Panc1 (cell line): ENCODE results near the gene KLRF2. TPM values are rescaled to one million over a fixed set of nuclear protein-coding genes. Genes with fewer than 3 reads are reported as not detected.

ENCODE experiments used
- ATAC-seq: fragments of 200-7000 bp; cut with Tn5 transposase; 2 replicates; pipeline ENCODE4 v1.9.1; 2020; ENCODE audit warnings: mild to moderate bottlenecking, moderate library complexity
- BruUV-seq: library from RNA; stranded (reverse); fragments of 400-500 nt; replicated peaks from 2 replicates; lab custom pipeline; 2021; lab: Mats Ljungman, UMichigan
- CTCF ChIA-PET: fragments of 300-600 bp; sonication (Branson Sonifier 250); formaldehyde crosslinking; loops from one replicate; lab custom pipeline; 2022; ENCODE audit warnings: antibody characterized with exemption; lab: Charles Lee
- POLR2A ChIA-PET: fragments of 300-600 bp; sonication (Branson Sonifier 250); formaldehyde crosslinking; loops from one replicate; lab custom pipeline; 2022; ENCODE audit warnings: antibody characterized with exemption; lab: Charles Lee
- DNase-seq: peaks from one replicate; pipeline ENCODE4 v3.0.0-alpha.2; 2010; ENCODE audit warnings: low read depth, low spot score
- H3K27ac ChIP-seq: 2 replicates; pipeline ENCODE4 v1.5.1; 2011; ENCODE audit warnings: mild to moderate bottlenecking, low read length, inconsistent platforms
- H3K27me3 ChIP-seq: fragments of 200-500 bp; sonication (Bioruptor generic); 2 replicates; pipeline ENCODE4 v1.6.0; 2014; ENCODE audit warnings: low read length, inconsistent platforms; ENCODE audit not compliant: control insufficient read depth, insufficient read depth
- H3K36me3 ChIP-seq: fragments of 200-500 bp; sonication (Bioruptor generic); 2 replicates; pipeline ENCODE4 v1.5.1; 2014; ENCODE audit warnings: inconsistent platforms, mild to moderate bottlenecking, low read length, moderate library complexity; ENCODE audit not compliant: control insufficient read depth, insufficient read depth
- H3K4me1 ChIP-seq: 2 replicates; pipeline ENCODE4 v1.5.1; 2011; ENCODE audit warnings: inconsistent platforms, mild to moderate bottlenecking, low read length, moderate library complexity; ENCODE audit not compliant: control insufficient read depth, insufficient read depth
- H3K4me3 ChIP-seq, 2 experiments: 2 replicates each; pipeline ENCODE4 v1.5.1; 2011 to 2012; ENCODE audit warnings: low read depth in 2 of 2, low read length in 2 of 2, mild to moderate bottlenecking in 2 of 2, inconsistent platforms in 1 of 2, moderate library complexity in 1 of 2
- H3K9me3 ChIP-seq: fragments of 200-500 bp; sonication (Bioruptor generic); 2 replicates; pipeline ENCODE4 v1.5.1; 2014; ENCODE audit warnings: low read depth, mild to moderate bottlenecking, inconsistent platforms, low read length, moderate library complexity; ENCODE audit not compliant: control insufficient read depth, insufficient read depth
- POLR2AphosphoS5 ChIP-seq: IDR thresholded peaks from 2 replicates; pipeline ENCODE4 v1.6.1; 2012; ENCODE audit warnings: mild to moderate bottlenecking, low read depth, low read length, moderate library complexity
- SIN3A ChIP-seq: IDR thresholded peaks from 2 replicates; pipeline ENCODE4 v1.6.1; 2012; ENCODE audit warnings: low read depth, mild to moderate bottlenecking, low read length, moderate library complexity, borderline replicate concordance; ENCODE audit not compliant: insufficient read depth
- TCF7L2 ChIP-seq: IDR thresholded peaks from 2 replicates; pipeline ENCODE4 v1.6.1; 2011; ENCODE audit warnings: mild to moderate bottlenecking, low read depth, low read length, inconsistent platforms
- in situ Hi-C: cut with HindIII; loops from 2 replicates; pipeline ENCODE4 v1.10.0; 2016; ENCODE audit warnings: low sequenced_read_pairs, low pct_unique_long_range_greater_than_20kb
- intact Hi-C: fragments of 100-400 bp; cut with micrococcal nuclease; formaldehyde crosslinking; loops from one replicate; pipeline ENCODE4 v1.10.0; 2022; ENCODE audit not compliant: unreplicated experiment
- total RNA-seq: library from RNA; stranded (reverse); gene quantifications from one replicate; pipeline ENCODE4 v1.2.1, GENCODE V29; 2021; ENCODE audit not compliant: unreplicated experiment
- TF ChIP-seq, protein P1 (sequence below), 2 experiments: IDR thresholded peaks; 2 replicates each; pipeline ENCODE4 v1.6.1; 2011 to 2012; ENCODE audit warnings: low read depth in 2 of 2, control low read depth in 1 of 2, low read length in 1 of 2, mild to moderate bottlenecking in 1 of 2, moderate library complexity in 1 of 2; ENCODE audit not compliant: insufficient read depth in 1 of 2
- TF ChIP-seq, protein P2 (sequence below): fragments of 450-650 bp; IDR thresholded peaks from 2 replicates; pipeline ENCODE4 v1.5.1; 2017; ENCODE audit warnings: mild to moderate bottlenecking

The KLRF2 gene
- total RNA-seq, 1 experiment from 2014 or later = not detected

DNA sequence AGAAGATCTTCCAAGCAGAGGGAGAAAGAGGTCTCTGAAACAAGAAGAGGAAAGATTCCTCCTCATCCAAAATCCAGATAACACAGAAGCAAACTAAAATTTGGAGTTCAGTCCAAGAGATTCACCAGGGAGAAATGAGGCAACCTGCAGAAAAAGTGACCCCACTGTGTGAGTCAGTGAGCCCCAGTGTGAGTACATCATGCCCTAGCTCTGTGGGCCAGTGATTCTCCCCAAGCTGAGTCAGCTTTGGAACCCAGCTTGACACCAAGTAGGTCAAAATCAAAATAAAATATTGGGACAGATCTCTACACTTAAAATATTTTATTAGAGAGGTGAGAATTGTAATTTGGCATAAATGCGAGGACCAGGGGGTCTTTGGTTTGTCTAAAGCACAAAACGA is 29.4 kb upstream of the KLRF2 start:
- TF ChIP-seq, protein P1, sequence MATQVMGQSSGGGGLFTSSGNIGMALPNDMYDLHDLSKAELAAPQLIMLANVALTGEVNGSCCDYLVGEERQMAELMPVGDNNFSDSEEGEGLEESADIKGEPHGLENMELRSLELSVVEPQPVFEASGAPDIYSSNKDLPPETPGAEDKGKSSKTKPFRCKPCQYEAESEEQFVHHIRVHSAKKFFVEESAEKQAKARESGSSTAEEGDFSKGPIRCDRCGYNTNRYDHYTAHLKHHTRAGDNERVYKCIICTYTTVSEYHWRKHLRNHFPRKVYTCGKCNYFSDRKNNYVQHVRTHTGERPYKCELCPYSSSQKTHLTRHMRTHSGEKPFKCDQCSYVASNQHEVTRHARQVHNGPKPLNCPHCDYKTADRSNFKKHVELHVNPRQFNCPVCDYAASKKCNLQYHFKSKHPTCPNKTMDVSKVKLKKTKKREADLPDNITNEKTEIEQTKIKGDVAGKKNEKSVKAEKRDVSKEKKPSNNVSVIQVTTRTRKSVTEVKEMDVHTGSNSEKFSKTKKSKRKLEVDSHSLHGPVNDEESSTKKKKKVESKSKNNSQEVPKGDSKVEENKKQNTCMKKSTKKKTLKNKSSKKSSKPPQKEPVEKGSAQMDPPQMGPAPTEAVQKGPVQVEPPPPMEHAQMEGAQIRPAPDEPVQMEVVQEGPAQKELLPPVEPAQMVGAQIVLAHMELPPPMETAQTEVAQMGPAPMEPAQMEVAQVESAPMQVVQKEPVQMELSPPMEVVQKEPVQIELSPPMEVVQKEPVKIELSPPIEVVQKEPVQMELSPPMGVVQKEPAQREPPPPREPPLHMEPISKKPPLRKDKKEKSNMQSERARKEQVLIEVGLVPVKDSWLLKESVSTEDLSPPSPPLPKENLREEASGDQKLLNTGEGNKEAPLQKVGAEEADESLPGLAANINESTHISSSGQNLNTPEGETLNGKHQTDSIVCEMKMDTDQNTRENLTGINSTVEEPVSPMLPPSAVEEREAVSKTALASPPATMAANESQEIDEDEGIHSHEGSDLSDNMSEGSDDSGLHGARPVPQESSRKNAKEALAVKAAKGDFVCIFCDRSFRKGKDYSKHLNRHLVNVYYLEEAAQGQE (IDR thresholded peaks at IDR 0.05; ENCODE audit: insufficient read depth in 1 of 2, low read depth in 2 of 2, low read length in 1 of 2) = no peak
- TF ChIP-seq TCF7L2 = no peak
- no peak for TF ChIP-seq POLR2AphosphoS5
- TF ChIP-seq, protein P2, sequence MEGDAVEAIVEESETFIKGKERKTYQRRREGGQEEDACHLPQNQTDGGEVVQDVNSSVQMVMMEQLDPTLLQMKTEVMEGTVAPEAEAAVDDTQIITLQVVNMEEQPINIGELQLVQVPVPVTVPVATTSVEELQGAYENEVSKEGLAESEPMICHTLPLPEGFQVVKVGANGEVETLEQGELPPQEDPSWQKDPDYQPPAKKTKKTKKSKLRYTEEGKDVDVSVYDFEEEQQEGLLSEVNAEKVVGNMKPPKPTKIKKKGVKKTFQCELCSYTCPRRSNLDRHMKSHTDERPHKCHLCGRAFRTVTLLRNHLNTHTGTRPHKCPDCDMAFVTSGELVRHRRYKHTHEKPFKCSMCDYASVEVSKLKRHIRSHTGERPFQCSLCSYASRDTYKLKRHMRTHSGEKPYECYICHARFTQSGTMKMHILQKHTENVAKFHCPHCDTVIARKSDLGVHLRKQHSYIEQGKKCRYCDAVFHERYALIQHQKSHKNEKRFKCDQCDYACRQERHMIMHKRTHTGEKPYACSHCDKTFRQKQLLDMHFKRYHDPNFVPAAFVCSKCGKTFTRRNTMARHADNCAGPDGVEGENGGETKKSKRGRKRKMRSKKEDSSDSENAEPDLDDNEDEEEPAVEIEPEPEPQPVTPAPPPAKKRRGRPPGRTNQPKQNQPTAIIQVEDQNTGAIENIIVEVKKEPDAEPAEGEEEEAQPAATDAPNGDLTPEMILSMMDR = no peak
- TF ChIP-seq SIN3A = no peak
- Histone ChIP-seq H3K27me3 (no peaks in the 10 kb centered on the region), H3K9me3 (no peaks in the 10 kb centered on the region), H3K4me1 (no peaks in the 10 kb centered on the region), H3K36me3 (no peaks in the 10 kb centered on the region), H3K27ac (no peak overlapping the region), H3K4me3 (no peak overlapping the region)
- intact Hi-C loops = no loop called here
- POLR2A ChIA-PET = no interaction called here
- BruUV-seq = no TSS peak
- CTCF ChIA-PET = no interaction called here
- DNase-seq (no peak), ATAC-seq (no peak)
- in situ Hi-C loops = no loop called here

DNA sequence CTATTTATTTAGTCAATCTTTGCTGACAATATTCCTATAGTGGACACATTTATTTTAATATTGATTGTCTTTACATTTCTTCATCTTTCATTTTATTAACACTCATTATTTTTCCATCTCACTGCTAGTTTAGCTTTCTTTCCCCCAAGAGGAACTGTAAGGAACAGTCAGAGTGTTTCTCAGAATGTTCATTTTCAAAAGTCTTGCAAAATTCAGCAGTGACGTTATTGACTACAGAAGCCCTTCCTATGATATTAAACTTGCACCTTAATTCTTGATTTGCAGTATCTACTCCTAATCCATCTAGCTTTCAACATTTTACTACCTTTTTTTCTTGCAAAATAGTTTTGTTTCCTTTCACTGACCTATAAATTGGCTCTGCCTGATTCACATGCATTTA is 25.1 kb upstream of the KLRF2 start:
- TF ChIP-seq TCF7L2 = no peak
- TF ChIP-seq SIN3A = no peak
- TF ChIP-seq, protein P2 = no peak
- TF ChIP-seq, protein P1 (IDR thresholded peaks at IDR 0.05; ENCODE audit: insufficient read depth in 1 of 2, low read depth in 2 of 2, low read length in 1 of 2) = no peak
- TF ChIP-seq POLR2AphosphoS5 = no peak
- Histone ChIP-seq H3K4me1 (no peaks in the 10 kb centered on the region), H3K9me3 (no peaks in the 10 kb centered on the region), H3K36me3 (no peaks in the 10 kb centered on the region), H3K27ac (no peak overlapping the region), H3K27me3 (no peaks in the 10 kb centered on the region), H3K4me3 (no peak overlapping the region)
- DNase-seq (no peak), ATAC-seq (no peak)
- no TSS peak for BruUV-seq
- ChIA-PET CTCF (no interaction called here), POLR2A (no interaction called here)
- intact Hi-C loops (no loop called here), in situ Hi-C loops (no loop called here)
